Activated CD8-positive, alpha-beta memory T cell treated with anti-CD3 and anti-CD28 coated beads, Interleukin-2, amount 50 U/mL, for 48 hours (primary cell): ENCODE results near the gene TBC1D2B.
A peak's percentile ranks its signal among the peaks of the same experiment; 100 is the strongest.
"Not testable (repeated sequence)": the region's sequence is repeated elsewhere in the genome, so short reads cannot be mapped to it uniquely, and the experiment has no call there.

Experiments used
- DNase-seq: peaks from one replicate; pipeline ENCODE4 v3.0.0-alpha.2; 2020

TBC1D2B gene

DNA sequence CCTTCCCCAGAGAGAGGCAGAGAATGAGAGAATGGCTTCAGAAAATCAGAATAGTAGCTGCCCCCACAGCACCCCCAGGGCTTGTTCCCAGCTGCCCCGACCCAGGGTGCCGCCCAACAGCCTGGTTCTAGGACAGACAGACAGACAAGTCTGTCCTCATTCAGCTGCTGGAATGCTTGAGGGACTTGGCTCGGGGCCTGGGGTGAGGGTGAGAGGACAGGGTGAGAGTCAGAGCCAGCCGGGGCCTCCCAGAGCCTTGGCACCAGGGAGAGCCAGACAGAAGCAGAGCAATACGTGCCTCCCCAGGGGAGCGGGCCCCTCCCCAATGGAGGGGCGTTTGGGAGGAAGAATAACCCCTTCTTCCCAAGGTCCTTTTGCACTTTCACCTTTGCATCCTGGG is 105.6 kb downstream of the TBC1D2B start:
- not testable (repeated sequence) for DNase-seq

DNA sequence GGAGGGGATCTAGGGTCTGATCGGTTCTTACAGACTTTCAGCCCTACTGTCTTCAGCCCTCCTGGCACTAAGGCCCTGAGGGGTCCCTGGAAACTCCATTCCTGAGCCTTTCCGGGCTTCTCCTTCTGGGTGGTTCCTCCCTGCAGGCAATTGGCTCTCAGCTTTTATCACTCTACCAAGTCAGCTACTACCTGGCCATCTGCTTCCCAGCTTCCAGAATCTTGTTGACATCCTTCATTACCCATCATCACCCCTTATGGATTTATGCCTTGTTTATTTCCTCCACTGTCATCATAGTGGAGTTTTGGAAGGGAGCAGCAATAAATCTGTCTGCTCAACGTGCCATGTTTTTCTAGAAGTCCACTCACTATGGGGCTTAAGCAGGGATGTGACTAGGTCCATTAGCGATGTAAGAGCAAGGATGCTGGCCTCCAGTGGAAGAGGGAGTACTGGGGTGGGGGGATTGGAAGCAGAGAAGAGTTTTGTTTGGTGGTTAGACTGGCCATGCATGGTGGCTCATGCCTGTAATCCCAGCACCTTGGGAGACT is 106.6 kb downstream of the TBC1D2B start:
- not testable (repeated sequence) for DNase-seq

GRCh38 chr15:77969055-77969454 is 108.5 kb downstream of the TBC1D2B start:
- DNase-seq = no peak

DNA sequence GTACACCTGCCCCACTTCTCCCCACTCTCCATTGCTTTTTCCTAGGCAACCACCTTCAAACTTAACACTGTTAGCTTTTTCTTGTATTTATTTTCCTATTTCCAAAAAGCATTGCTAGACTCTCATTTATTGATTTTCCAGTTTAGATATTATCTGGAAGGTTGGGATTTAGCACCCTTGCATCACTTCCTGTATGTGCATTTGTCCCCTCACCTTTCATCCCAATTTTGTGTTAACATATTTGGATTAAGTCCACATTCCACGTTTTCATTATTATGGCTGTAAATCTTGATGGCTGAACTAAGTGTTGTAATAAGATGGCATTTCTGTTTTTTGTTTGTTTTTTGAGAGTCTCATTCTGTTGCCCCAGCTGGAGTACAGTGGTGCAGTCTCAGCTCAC is 109.7 kb downstream of the TBC1D2B start:
- no peak for DNase-seq

DNA sequence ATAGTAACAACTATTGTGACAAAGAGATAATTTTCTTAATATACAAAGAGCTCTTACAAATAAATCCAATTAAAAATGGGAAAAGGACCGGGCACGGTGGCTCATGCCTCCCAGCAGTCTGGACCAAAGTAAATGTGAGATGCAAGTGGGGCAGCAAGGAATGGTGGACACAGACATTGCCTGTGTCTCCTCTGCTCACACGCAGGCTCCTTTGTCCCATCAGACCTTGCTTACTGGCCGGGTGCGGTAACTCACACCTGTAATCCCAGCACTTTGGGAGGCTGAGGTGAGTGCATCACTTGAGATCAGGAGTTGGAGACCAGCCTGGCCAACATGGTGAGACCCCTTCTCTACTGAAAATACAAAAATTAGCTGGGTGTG is 110.3 kb downstream of the TBC1D2B start:
- not testable (repeated sequence) for DNase-seq

DNA sequence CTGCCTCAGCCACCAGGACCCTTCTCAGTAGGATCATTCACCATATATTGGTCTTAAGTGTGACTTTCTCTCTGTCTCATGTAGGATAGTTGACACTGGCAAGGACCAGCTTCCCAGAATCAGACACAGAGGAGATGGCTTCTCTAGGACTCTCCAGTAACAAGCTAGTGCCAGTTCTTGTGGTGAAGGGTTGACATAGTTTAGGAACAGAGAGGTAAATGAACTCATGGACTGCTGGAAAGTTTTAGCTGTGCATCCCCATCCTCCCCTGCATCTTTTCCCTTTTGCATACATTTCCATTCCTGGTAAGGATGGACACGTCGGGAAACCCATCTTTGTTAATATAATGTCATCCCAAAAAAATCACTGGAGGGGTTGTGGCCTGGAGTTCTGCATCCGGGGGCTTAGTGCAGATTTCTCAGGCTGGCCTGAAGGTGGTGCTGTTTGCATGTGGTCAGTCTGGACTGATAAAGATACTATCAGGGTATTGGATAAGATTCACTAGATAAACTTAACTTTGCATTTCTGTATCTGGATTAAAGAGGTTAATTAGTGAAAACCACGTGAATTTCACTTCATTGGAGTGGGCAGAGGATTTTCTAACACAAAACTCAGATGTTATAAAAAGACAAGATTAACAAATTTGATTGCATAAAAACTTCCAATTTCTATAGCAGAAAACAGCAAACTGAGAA is 110.8 kb downstream of the TBC1D2B start:
- DNase-seq = peak; percentile 59

DNA sequence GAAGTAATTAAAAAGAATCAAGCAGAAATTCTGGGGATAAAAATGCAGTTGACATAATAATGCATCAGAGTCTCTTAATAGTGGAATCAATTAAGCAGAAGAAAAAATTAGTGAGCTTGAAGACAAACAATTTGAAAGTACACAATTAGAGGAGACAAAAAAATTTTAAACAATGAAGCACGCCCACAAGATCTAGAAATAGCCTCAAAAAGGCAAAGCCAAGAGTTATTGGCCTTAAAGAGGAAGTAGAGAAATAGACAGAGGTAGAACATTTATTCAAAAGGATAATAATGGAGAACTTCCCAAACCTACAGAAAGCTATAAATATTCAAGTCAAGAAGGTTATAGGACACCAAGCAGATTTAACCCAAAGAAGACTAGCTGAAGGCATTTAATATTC is 113.3 kb downstream of the TBC1D2B start:
- no peak for DNase-seq

- peak; percentile 90 for DNase-seq
Measured at GRCh38 chr15:77959432-77959879, 118.1 kb downstream of the TBC1D2B start.

DNA sequence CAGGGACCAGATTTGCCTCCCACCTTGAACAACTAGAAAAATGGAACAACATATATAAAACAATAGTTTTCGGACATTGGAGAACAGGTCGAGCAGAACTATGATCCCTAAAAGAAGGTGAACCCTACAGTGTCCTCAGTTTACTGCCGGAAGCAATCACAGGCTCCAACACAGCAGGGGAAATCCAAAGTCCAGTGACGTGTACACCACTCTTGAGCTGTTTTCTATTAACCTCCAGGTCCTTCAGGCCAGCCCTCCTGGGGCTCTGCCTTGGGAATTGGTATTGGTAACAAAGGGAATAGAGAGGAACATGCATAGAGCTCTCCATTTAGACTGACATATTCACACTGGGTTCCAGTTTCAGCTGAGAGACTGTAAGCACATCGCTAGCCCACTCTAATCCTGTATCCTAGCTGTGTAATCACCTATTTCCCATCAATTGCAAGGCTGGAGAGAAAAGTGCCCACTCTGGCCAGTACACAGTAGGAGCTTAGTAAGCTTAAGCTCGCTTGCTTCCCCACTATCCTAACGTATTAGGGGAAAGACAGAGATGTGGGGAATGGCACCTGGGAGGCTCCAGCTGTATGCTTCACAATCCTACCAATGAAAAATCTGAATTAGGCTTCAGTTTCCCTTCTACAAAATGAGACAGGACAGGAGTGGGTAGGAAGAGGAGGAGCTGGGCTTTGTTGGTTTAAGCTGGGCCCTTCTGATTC is 118.6 kb downstream of the TBC1D2B start:
- not testable (repeated sequence) for DNase-seq

- not testable (repeated sequence) for DNase-seq
Measured at GRCh38 chr15:77958021-77958420, 119.5 kb downstream of the TBC1D2B start.

DNA sequence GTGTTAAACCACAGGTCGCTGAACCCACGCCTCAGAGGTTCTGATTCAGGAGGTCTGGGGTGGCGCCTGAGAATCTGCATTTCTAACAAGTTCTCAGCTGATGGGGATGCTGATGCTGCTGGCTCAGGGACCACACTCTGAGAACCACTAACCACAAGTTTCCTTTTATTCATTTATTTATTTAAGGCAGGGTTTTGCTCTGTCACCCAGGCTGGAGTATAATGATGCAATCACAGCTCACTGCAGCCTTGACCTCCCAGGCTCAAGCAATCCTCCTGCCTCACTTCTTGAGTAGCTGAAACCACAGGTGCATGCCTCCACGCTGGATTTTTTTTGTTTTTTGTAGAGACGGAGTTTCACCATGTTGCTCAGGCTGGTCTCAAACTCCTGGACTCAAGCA is 123.6 kb downstream of the TBC1D2B start:
- DNase-seq = not testable (repeated sequence)

GRCh38 chr15:77952928-77953446 is 124.5 kb downstream of the TBC1D2B start:
- DNase-seq = not testable (repeated sequence)

DNA sequence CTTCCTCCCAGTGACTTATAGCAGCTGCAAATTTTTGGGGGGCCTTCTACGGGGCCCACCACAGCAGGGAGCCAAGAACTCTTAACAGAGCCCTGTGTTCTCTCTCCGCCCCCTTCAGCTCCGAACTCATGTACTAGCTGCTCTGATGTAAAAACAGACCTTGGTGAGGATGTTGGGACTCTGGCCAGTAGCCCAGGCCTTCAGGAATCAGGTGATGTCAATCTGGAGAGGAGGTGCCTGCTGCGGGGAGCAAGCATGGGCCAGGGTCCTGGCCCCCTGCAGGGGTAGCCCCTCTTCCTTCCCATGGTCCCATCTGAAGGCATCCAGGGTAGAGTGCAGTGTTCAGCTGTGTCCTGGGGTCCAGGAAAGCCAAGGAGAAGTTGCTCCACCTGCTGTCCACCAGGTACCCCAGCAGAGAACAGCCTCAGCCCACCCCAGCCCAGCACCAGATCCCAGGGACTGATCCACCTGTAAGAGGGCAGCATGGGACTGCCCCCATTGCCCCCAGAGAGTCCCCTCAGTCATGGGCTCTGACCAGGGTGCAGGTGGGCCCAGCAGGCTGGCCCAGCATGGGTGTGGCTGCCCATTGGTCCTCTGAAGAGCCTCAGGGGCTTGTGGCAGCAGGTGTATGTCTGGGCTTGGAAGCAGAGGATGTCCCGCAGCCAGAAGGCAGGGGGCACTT is 126.3 kb downstream of the TBC1D2B start:
- DNase-seq = not testable (repeated sequence)

DNA sequence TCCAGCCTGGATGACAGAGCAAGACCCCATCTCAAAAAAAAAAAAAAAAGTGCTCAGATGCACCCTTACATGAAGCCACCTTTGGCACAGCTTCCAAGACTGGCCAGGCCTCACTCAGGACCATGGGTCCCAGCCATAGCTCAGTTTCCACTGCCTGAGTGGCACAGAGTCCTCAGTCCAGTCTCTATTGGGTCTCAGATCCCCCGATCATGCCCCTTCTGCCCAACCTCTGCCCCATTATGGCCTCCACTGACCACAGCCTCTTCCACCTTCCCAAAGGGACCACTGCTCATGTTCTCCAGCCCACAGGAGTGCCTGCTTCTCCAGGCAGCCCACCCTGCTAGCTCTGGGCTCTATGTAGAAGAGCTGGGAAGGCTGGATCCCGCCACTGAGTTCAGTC is 127.0 kb downstream of the TBC1D2B start:
- DNase-seq = not testable (repeated sequence)

DNA sequence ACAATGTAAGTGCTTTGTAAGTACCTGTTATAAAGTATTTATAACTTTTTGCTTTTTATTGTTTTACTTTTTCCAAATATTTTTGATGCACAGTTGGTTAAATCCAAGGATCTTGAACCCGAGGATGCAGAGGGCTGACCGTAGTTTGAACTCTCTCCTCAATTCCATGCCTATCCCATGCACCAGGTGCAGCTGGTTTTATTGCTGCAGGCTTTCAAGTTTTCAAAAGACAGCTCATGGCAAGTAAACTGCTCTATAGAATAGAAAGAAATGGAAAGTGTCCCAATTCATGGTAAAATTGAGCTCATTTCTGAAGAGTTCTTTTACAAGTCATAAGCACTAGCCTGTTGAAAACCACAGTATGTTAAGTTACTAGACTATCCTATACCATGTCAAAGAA is 131.9 kb downstream of the TBC1D2B start:
- DNase-seq = no peak
